Transverse colon (tissue), 4 donors: ENCODE data around the gene CCDC201.

Experiments used
- CTCF ChIP-seq, 5 experiments: fragments of 200-600 bp in 3 of 5; fragments of 450-650 bp in 2 of 5; sonication (generic) in 3 of 5; IDR thresholded peaks; 1 replicate in 2 of 5; 2 replicates in 3 of 5; pipeline ENCODE4 v1.5.1; 2016 to 2017; ENCODE audit warnings: antibody characterized with exemption in 5 of 5, inconsistent platforms in 3 of 5, mild to moderate bottlenecking in 2 of 5, moderate library complexity in 1 of 5
- POLR2A ChIP-seq: fragments of 450-650 bp; IDR thresholded peaks from one replicate; pipeline ENCODE4 v1.6.1; 2016; ENCODE audit warnings: antibody characterized with exemption, mild to moderate bottlenecking, moderate library complexity
- POLR2AphosphoS5 ChIP-seq, 3 donors: sonication (generic); formaldehyde crosslinking; IDR thresholded peaks; one replicate each; pipeline ENCODE4 v1.6.1; 2016; ENCODE audit warnings: antibody characterized with exemption in 3 of 3

- no peak for TF ChIP-seq CTCF (IDR thresholded peaks at IDR 0.05)
- no peak for TF ChIP-seq POLR2AphosphoS5 (IDR thresholded peaks at IDR 0.05)
- TF ChIP-seq POLR2A = no peak
These were observed 21.8 kb upstream of the CCDC201 start for GRCh38 chr7:45894665-45895062.
